Left kidney (tissue), 8 donors: ENCODE data around the gene CCT8L2. TPM values are rescaled to one million over a fixed set of nuclear protein-coding genes. Genes with fewer than 3 reads are reported as not detected.
"Not testable (repeated sequence)": the region's sequence is repeated elsewhere in the genome, so short reads cannot be mapped to it uniquely, and the experiment has no call there.

Source experiments
- DNase-seq: peaks from one replicate; pipeline ENCODE4 v3.0.0-alpha.2; 2013
- long read RNA-seq, 8 donors: transcript quantifications; one replicate each; lab custom pipeline, GENCODE V29; 2026
- polyA plus RNA-seq: library from polyadenylated mRNA; unstranded; fragments of 120-200 nt; gene quantifications from one replicate; pipeline ENCODE4 v1.2.1, GENCODE V29; 2013; ENCODE audit not compliant: insufficient read length

CCT8L2 gene, protein sequence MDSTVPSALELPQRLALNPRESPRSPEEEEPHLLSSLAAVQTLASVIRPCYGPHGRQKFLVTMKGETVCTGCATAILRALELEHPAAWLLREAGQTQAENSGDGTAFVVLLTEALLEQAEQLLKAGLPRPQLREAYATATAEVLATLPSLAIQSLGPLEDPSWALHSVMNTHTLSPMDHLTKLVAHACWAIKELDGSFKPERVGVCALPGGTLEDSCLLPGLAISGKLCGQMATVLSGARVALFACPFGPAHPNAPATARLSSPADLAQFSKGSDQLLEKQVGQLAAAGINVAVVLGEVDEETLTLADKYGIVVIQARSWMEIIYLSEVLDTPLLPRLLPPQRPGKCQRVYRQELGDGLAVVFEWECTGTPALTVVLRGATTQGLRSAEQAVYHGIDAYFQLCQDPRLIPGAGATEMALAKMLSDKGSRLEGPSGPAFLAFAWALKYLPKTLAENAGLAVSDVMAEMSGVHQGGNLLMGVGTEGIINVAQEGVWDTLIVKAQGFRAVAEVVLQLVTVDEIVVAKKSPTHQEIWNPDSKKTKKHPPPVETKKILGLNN
- not detected for polyA plus RNA-seq
- long read RNA-seq, donor 1 = 0 reads
- long read RNA-seq, donor 2 = 0 reads
- long read RNA-seq, donor 3 = 0 reads
- long read RNA-seq, donor 4 = 0 reads
- long read RNA-seq, donor 5 = 0 reads
- long read RNA-seq, donor 6 = 0 reads
- long read RNA-seq, donor 7 = 0 reads
- long read RNA-seq, donor 8 = 0 reads

DNA sequence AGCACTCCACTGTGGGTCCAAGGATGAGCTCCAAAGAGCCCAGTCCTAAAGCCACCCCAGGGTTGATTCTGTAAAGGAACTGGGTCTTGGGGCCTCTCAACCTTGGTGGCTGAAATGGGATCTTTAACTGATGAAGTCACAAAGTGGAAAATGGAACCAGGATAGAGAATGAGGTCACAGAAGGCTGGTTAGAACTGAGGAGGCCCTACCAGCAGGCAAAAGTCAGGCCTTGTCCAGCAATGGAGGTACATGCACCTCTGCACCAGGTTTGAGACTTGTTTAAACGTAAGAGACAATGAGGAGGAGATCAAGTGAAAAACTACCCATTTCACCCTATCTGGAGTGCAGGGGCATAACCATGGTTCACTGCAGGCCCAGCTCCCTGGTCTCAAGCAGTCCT, at the start of gene CCT8L2:
CCT8L2 (minus strand) TSS at position 101 of the 400 bp plus-strand sequence. CDS start 260 bp downstream, outside the sequence.
- not testable (repeated sequence) for DNase-seq

DNA sequence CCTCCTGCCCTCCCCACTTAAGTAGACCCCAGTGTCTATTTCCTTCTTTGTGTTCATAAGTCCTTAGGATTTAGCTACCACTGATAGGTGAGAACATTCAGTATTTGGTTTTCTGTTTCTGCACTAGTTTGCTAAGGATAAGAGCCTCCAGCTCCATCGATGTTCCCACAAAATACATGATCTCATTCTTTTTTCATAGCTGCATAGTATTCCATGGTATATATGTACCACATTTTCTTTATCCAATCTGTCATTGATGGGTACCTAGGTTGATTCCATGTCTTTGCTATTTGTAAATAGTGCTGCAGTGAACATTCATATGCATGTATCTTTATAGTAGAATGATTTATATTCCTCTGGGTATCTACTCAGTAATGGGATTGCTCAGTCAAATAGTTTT, 42.8 kb upstream of the CCT8L2 start:
- DNase-seq = not testable (repeated sequence)

DNA sequence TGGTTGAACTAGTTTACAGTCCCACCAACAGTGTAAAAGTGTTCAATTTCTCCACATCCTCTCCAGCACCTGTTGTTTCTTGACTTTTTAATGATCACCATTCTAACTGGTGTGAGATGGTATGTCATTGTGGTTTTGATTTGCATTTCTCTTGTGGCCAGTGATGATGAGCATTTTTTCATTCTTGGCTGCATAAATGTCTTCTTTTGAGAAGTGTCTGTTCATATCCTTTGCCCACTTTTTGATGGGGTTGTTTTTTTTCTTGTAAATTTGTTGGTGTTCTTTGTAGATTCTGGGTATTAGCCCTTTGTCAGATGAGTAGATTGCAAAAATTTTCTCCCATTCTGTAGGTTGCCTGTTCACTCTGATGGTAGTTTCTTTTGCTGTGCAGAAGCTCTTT, 41.5 kb upstream of the CCT8L2 start:
- not testable (repeated sequence) for DNase-seq

DNA sequence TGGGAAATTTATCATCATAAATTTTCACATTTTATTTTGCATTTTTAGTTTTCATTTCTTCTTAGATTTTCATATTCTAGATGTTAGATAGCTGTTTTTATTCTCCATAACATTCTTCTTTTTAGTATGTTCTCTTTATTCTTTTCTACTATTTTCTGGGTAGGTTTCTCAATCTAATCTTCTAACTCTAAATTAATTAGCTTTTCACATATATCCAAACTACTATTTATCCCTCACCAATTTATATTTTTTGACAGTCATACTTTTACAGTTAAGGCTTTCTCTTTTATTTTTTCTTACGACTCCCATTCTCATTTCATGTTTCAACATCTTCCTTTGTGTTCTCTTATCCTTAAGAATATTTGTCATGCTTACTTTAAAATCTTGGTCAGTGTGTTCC, 35.9 kb upstream of the CCT8L2 start:
- DNase-seq = not testable (repeated sequence)

DNA sequence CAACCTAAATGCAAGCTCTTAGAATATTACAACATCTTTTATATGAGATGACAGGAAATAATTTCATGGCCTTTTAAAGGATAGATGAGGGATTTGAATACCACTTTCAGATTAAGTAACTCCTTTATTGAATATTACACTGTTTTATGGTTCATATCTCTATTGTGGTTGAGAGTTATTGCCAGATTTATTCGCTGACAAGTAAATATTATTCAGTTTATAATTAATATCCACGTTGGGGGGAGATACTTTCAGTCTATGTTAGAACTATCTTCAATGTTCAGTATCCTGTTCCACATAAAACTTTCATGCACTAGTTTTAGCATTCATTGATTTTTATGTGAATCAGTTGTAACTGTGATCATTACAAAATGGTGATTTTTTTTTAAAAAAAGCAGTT, 32.4 kb upstream of the CCT8L2 start:
- DNase-seq = not testable (repeated sequence)

DNA sequence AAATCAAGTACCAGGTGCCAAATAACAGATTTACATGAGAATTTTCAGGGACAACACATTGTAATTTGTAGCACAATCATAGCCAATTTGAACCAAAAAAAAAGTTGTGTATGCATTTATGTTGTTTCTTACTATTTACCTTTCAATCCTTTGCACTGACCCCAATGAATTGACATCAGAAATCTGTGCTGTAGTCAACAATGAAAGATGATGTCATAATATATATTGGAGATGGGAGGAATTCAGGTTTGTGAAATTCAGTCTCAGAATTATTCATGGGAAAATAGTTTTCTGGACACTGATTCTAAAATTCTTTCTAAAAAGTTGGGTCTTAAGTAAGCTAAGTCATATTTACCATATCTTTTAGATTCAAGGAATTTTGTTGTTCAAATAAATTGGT, 31.0 kb upstream of the CCT8L2 start:
- DNase-seq = not testable (repeated sequence)

DNA sequence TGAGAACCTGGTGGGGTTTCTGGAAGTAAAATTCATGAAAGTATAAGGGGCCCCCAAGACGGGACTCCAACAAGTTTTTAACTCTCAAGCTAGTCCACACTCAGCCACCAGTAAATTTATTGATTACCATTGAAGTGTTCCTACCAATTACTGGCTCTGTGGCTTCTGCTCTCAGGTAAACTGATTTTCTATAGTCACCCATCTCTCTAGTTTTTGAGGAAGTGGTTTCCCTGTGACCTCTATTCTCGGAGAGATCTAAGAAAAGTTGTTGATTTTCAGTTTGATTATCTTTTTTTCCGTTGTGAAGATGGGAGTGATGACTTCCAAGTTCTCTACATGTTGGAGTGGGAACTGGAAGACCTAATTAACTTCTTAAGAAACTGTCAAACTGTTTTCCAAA, 24.9 kb upstream of the CCT8L2 start:
- not testable (repeated sequence) for DNase-seq

DNA sequence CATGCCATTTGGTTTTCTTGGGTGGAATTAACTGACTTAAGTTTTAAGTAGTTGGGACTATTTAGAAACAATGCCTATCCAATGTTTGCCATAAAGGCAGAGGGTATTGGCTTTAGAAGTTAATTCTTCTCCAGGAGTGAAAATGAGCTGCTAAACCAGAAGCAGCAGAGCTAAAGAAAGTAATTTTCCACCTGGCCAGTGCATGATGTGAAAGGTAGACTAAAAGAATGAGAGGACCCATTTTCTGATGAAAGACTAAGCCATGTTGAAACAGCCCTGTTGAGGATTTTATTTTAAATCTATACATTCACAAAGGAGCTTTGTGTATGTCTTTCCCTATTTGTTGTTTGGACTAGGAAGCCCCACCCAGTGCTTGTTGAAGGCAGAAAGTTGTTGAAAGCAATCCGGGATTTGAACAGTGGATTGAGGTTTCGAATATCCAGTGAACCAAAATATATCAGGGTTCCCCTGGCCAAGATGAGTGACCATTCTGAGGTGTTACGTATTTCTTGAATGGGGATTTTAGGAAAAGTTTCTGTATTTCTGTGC, 23.9 kb upstream of the CCT8L2 start:
- DNase-seq = not testable (repeated sequence)

DNA sequence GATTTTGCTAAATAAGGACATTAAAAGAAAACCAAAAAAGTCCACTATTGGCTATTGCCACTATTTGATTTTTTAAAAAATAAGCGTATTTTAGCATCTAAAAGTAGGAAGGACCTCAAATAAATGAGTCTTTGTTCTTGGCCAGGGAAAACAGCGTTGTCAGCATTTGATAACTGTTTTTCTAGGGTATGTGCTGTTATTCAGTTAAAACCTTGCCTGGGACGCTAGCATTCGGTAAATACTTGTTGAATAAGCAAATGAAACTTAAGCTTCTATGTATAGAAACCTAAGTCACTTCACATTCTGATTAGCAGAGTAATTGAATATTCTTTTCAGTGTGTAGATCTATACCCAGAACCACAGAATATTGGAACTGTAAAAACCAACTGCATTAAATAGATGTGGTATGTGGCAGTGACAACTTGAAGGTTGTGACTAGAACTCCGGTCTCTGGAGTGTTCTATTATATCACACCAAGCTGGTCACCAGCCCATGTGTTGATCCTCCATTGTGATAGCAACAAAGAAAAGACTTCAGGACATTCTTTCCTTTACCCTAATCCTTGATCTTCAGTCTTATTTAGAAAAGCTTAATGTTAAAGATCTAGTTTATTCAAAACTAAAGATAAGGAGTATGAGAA, 23.1 kb upstream of the CCT8L2 start:
- DNase-seq = not testable (repeated sequence)

DNA sequence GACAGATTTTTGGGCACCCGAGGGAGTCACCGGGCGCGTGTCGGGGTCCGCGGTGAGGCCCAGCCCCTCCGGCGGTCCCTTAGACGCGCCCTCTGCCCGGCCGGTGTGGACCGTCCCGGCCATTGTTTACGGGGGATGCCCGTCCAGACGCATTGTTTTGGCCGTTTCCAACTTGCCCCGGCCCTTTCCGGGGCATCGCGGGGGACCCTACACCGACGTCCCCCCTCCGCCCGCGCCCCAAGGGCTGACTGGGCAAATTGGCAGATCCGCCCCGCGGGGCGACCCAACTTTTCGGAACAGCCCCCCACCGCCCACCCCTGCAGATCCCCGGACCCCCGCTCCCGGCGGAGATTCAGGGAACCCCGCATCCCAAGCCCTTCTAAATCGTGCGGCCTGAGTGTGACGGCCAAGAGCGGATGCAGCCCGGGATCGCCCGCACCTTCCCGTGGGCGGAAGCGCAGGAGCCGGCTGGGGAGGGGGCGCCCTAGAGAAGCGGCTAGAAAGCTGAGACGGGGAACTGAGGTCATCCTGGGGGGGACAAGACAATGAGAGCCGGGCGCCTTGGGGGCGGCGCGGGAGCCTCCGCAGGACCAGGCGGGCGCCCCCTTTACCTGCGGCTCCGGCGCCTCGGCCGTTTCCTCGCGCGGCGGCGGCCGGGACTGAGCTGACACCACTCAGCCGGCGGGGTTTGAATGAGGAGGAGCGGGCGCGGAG, 17.1 kb upstream of the CCT8L2 start:
- DNase-seq = no peak

DNA sequence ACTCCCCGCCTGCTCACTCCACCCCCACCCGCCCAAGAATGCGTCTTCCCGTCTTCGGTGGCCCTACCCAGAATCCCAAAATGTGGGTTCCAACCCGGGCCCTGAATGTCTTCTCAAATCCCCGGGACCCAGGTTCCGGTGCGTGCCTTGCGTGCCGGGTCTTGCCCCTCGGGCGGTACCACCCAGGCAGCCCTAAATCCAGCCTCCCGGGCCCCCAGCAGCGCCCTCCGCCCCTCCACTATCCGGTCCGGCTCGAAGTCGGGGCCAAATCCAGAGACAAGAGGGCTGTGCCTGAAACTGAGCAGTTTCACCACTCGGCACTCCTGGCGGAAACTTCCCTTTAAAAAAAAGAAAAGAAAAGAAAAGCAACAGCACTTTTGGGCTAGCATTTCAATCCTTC, 16.3 kb upstream of the CCT8L2 start:
- DNase-seq = no peak

DNA sequence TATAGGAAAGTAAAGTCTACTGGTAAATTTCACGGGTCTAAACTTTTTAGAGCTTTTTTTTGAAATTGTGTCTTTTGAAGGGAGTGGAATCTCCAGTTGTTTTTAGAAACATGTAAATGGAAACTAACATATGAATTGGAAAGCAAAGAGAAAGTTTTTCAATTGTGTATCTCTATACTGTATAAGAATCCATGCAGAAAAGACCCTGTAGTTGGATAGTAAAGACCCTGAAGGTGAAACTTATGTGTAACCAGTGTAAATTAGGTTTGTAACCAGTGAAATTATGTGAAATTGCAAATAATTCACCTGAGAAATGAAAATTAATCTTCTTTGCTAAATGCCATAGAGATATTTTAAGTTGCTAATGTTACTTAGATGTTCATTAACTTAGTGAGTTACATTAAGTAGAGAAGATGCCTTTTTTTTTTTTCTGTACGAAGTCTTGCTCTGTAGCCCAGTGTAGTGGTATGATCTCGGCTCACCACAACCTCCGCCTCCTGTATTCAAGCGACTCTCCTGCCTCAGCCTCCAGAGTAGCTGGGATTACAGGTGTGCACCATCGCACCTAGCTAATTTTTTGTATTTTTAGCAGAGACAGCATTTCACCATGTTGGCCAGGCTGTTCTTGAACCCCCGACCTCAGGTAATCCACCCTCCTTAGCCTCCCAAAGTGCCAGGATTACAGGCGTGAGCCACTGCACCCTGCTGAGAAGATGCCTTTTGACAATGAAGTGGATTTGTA, 11.8 kb upstream of the CCT8L2 start:
- DNase-seq = not testable (repeated sequence)

DNA sequence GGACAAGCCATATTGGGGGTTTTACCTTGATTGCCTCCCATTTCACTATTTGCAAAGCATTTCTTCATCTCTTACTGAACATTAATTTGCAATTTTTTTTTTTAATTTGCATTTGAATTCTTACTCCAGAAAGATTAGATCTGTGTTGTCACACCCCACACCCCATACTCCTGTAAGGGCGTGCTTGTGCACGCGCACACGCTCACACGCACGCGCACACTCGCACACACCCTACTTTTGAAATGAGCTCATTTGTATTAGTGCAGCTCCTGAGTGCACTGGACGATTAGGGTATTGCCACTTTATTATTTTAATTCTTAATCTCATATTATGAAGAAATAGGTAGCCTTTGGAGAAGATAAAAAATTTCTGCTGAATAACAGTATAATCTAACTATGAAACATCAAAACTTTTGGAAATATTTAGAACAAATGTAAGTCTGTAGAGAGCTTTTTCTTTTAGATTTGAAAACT, 11.2 kb upstream of the CCT8L2 start:
- not testable (repeated sequence) for DNase-seq

DNA sequence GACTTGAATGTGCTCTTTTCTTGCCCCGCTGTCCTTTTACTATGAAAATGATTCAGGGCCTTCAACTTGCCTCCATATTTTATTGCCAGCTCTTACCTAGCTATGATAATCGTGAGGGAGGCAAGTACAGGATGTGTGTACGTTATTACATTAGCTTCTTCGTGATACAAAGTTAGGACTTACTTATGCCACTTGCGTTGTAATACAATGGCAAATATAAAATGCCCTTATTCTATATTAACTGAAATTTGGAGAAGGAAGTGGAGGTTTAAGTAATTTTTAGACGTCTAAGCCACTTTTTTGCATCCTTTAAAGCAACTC, 10.8 kb upstream of the CCT8L2 start:
- DNase-seq = no peak

DNA sequence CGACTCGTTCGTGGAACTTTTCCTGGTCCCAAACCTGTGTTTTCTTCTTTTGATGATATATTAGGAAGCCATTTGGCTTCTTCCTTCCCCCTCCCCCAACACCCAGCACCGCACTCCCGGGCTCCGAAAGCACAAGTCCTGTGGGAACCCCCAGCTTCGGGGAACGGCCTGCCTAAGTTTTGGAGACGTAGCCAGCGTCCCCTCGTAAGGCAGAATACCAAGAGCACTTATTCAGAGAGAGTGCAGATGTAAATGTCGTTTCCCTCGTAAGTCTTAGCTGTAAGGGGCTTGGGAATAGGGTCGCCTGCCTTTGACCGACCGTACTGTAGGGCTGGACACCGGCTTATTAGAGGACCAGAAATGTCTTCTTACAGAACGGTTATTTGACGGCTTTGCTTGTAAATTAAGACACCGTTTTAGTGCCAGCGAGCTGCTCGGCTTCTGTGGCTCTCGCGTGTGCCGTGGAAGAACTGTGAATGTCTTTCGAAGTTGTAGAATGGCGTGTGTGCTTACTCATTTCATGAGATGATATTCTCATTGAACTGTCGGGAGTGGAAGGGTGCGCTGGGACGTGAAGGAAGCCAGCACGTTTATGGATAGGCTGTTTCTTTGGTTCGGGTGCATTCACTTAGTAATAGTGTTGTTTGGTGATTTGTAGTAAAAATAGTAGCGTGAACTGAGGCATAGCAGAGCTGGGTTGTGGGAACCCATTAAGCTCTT, 10.3 kb upstream of the CCT8L2 start:
- not testable (repeated sequence) for DNase-seq

DNA sequence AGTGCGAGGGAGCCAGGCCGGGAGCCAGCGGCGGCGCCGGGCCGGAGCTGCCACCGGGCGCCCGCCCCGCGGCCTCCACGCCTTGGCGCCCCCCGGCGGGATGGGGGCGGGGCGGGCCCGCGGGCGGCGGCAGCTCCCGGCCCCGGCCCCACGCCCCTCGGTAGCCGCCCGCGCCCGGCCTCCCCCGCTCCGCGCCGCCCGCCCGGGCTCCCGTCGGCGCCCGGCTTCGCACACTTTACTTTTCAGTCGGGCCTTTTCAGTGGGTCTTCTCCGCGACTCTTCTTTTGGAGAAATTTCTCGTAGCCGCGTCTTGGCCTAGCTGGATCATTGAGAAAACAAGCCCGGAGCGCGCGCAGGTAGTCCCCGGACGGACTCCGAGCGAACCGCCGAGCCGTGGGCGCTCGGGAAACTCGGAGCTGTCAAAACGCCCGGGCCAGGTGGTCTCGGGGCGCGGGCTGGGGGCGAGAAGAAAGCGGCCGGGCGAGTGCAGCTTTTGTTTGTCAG, 9.7 kb upstream of the CCT8L2 start:
- DNase-seq = not testable (repeated sequence)

DNA sequence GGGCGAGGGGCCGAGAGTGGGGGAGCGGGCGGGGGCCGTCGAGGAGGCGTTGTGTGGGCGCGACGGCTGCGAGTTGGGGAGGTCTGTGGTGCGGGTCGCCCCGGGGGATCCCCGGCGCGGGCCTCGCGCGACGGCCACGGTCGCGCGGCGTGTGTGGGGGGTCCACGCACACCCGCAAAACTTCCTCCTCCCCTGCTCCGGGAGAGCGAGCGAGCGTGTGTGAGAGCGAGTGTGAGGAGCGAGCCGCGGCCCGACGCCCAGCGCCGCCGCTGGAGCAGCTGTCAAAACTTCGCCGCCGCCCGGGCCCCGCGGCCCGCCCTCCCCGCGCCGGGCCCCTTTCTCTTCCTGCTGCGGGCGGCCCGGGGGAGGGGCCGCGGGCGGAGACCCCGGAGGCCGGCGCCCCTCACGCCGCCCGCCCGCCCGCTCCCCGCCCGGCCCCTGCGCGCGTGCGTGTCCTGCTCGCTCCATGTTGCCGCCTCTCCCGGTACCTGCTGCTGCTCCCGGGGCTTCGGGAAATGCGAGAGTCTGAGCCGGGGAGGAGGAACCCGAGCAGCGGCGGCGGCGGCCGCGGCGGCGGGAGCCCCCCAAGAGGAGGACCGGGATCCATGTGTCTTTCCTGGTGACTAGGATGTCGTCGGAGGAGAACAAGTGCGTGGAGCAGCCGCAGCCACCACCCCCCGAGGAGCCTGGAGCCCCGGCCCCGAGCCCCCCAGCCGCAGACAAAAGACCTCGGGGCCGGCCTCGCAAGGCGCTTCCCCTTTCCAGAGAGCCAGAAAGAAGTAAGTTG, 9.0 kb upstream of the CCT8L2 start:
- no peak for DNase-seq

DNA sequence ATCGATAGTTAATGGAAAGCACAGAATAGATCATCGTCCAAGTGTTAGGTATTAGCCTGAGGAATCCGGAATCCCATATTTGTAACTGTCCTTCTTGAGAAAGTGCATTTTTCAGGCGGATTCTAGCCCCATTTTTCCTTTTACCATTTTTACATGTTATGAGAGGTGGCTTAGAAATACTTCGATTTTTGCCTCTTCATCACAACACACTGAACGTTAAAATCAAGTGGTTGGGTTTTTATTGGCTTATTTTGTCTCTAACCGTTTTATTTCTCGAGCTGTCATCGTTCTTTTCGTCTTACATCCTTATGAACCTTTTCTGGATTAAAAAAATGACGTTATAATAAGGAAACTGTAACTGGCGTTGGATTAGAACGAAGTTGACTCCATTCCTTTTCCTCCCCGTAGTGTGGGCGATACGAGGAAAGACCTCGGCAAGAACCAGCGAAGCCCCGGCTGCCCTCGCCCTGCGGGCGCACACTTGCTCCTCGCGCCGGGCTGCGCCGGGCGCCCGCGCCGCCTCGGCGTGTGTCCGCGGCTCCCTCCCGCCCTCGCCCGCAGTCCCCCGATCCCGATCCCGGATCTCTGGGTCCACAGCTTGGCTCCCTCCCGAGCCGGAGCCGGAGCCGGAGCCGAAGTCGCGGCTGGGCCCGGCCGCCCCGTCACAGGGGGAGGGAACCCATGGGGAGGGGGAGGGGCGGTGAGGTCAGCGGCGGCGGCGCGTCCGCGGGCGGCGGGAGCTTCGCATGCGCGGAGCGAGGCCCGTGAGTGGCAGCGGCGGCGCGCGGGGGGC, 8.2 kb upstream of the CCT8L2 start:
- peak; percentile 53 for DNase-seq
